Measurements from ENCODE around the gene TNFAIP8L3.
"Not testable (repeated sequence)": the region's sequence is repeated elsewhere in the genome, so short reads cannot be mapped to it uniquely, and the experiment has no call there.

Gene TNFAIP8L3

DNA sequence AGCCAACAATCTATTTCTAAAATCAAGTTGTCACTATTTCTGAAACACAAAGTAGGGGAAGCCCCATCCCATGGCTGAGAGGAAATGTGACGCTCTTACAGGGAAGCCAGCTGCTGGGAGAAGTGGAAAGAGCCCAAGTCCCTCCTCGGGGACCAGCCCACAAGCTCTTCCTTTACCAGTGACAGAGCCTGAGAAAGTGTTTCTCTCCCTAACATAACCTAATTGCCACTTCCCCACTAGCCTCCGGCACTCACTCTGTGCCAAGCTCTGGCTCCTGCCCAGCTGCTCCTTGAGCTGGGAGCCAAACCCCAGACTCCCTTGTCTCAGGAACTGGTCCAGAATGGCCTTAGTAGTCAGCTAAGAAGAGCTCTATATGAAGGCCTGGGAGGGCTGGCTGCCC lies 42.9 kb downstream of the TNFAIP8L3 start:
- no peak for DNase-seq

DNA sequence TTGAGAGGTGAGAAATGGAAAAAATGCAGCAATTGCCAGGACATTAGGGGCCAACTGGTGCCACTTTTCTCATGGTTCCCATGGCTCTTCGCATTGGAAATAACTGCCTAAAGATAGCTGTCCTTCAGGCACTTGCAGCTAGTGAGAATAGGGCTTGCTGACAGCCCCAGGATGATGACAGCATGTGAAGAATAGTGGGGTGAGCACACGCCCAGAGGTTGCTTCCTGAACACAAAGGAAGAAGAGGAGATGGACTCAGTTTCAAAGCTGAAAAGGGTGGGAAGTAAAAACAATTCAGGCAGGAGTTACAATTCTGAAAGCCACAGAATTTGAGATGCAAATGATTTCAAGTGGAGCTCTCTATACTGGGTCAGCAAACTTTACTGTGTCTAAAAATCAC lies 45.6 kb downstream of the TNFAIP8L3 start:
- no peak for DNase-seq

DNA sequence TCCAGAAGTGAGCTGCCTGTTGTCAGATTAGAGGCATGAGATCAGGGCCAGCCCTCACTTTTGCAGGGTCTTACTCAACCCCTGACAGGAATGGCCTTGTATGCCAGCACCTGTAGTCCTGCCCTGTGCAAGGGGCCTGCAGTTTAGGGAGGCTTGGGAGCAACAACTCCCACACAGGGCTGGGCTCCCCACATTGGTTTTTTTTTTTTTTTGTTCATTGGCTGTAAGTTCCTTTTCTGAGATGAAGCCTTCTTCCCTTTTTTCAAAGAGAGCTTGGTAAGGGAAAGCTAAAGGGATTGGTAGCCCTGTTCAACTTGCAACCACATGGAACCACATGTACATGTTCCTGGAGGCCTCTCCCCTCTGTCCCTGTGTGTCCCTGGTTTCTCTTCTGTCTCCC lies 46.4 kb downstream of the TNFAIP8L3 start:
- DNase-seq = no peak

DNA sequence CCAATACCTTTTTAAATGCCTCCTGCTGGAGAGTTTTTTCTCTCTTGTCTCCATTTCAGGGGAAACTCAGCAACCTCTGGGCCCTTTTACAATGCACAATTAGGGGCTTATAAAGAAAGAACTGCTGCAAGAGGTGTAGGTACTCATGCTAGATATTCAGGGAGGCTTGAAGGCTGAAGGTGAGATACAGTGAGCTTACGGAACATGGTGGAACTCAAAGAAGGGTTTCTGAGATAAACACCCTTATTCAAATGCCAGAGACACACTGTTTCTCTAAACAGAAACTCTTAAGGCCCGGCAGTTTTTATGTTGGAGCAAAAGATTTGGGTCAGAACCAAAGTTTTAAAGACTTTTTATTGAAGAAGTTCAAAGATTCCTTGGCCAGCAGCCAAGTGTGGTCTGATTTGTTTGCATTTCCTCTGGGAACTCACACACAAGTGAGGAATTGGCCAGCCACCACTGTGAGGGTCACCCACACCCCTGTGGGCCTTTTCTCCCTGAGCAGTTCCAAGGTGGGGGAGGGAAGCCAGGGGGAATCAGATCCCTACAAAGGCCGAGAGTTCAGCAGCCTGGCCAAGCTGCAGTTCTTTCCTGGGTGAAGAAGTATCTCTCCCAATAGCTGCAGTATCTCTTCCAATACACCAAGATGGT lies 47.8 kb downstream of the TNFAIP8L3 start:
- no peak for DNase-seq

DNA sequence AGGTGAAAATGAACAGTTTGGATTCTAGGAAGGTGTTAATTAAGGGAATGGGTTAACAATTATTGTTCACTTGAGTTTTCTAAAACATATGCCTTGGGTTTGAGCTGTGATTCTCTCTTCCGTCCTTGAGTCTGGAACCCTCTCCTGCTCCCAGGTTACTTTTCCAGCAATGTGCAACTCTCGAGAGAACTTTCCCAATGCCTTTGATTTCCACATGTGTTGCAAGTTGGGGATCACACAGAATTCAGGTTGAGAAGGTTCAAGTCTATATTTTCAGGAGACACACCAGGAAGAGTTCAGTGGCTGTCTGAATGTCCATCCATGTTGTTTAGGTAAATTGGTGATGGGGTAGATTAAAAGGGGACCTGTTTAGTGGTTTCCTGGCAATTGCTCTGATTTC lies 48.7 kb downstream of the TNFAIP8L3 start:
- no peak for DNase-seq

DNA sequence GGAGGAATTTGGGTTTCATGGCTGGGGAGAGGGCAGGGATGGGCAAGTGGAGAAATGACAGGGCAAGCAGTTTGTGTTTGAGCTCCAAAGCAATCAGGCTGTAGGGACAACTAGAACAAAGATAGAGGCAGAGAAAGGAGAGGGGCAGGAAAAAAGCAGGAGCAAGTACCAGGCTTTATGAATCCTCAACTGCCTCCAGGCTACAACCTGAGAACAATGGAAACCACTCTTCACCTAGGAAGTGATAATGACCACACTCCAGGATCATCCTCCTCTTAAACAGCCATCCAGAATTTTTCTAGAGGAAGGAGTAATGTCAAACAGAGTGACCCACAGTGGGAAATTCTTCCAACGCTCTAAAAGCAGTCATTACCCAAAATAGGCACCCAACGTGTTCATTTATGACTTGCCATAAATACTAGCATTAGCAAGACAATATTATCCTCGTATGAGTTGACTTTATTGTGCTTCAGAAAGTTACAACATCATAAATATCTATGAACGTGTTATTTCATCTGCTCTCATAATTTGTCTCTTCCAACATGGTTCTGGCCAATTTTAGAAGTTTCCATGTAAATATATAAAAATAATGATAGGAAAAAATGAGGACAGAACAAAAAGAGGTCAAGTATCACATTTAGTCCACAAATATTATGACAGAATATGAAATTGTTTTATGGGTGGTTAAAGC lies 50.5 kb downstream of the TNFAIP8L3 start:
- DNase-seq = no peak

DNA sequence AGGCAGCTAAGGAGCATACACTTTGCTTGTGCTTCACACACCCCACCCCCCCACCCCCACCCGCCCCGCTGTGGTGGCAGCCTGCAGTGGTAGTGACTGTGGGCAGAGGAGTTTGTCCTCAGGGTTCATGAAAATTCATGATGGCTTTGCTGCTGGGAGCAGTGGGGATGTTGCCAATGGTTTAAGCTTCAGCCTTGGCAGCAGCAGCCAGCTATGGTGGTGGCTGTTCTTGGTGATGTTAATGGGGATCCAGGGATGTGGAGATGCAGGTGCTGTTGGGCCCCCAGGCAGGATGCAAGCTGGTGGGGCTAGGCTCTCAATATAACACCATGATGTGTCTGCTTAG lies 55.8 kb downstream of the TNFAIP8L3 start:
- no peak for DNase-seq

DNA sequence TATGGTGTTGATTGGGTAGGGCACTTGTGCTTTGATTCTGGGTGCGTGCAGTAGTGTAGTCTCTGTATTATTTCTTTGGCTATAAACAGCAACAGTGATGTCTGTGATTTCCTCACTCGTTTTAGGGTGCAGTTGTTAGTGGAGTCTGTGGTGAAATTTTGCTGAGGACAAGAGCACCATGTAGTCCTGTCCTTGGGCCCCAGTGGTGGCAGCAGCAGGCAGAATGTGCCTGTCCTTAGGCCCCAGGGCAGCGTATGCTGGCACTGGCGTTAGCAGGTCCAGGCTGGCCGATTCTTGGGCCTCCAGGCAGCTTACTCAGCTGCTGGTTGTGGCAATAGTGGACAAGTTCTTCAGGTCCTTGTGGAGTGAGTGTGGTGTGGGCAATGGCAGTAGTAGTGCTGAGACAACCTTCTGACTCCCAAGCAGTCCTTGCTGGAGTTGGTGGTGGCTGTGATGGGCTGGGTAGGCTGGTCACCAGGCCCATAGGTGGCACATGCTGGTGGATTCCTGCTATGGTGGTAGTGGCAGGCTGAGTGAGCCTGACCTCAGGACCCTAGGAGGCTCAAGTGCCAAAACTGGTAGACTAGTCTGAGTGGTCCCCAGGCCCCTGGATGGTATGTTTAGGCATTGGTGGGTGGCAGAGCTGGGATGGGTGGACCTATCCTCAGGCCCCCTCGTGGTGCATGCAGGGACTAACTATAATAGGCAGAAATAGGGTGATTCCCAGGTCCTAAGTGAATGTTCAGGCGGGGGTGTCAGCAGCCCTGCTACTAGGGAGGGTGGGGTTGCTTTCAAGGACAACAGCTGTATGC lies 56.3 kb downstream of the TNFAIP8L3 start:
- no peak for DNase-seq

DNA sequence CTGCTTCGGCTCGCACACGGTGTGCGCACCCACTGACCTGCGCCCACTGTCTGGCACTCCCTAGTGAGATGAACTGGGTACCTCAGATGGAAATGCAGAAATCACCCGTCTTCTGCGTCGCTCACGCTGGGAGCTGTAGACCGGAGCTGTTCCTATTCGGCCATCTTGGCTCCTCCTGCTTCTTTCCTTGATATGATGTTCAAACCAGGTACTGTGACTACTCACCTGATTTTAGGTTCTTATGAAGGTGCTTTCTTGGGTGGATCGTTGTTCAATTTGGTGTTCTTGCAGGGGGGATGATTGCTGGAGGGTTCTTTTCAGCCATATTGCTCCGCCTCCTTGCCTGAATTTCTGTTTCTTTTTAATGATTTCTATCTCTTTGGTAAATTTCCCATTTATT lies 57.2 kb downstream of the TNFAIP8L3 start:
- DNase-seq = not testable (repeated sequence)

DNA sequence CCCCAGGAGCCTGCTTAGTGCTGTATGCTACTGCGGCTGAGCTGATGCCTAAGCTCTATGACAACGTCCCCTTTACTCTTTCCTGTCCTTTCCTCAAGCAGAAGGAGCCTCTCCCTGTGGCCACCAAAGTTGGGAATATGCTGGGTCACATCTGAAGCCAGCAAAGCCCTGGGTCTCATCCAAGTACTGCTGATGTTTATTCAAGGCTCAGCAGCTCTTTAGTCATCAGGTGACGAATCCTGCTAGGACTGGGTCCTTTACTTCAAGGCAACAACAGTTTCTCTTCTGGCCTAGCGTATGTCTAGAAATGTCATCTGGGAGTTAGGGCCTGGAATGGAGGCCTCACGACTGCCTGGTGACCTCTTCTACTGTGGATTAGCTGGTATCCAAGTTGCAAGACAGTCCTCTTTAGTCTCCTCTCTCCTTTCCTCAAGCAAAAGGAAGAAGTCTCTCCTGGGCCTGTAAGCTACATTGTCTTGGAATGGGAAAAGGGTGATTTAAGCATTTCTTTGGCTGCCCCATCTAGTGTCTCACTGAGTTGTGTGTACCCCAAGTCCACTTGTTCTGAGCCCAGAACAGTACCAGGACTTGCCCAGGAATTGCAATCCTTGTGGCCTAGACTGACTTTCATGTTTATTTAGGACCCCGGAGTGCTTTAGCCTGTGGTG lies 63.9 kb downstream of the TNFAIP8L3 start:
- no peak for DNase-seq

DNA sequence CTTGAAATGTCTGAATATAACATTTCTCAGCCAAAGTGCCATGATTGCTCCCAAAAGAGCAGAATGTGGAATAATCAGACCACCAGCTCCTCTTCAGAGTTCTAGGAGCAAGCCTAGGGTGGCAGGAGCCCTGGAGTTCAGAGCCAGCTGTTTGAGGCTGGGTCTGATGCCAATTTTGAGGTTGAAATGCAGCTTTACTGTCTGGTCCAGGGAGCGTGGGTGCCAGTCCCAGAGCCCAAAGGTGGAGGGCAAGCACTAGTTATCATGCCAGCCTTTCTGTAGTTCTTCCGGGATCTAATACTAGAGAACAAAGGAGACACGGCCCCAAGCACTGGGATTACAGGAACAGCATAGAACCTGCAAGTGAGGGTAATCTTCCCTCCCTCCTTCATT lies 69.3 kb downstream of the TNFAIP8L3 start:
- DNase-seq = no peak

DNA sequence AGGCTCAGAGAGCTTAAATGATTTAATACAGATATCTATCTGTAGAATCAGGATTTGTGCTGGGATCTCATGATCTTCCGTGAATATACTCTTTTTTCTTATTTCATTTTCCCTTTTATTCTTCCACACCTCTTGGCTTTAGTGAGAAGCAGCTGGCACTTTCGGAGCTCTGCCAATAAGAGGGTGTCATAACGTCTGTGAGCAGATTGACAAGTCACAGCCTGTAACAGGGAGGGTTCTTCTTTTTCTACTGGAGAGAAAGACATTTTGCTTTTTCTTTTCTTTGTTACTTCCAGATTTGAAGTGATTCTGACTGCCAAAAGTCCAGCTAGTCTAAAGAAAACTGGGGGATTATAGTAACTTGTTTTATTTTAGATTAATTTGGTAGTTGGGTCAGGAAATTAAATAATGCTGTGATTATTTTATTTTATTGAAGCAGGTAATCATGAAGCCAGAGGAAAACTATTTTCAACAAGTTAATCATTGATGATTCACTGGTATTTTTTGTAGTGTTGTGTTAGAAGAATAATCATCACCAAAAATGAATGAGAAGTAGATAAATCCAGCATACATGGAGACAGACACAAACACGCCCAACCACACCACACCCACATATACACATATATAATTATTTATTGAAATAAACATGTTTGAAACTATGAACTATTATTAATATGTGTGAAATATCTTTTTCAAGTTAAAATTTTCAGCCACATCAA lies 69.8 kb downstream of the TNFAIP8L3 start:
- no peak for DNase-seq

DNA sequence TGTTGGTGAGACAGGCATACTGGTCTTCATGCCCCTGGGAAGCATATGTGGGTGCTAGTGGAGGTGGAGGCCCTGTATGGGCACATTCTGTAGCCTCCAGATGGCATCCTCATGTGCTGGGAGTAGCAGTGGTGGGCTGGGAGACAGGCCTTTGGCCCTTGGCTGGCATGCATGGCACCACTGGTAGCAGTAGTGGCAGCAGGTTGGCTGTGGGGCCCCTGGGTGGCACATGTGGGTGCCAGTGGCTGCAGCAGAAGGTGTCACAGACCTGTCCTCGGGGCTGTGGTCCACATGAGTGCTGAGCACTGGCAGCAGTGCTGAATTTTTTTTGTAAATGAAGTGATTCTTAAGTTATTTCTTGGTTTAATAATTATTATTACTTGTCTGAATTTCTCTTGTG lies 71.2 kb downstream of the TNFAIP8L3 start:
- DNase-seq = no peak

DNA sequence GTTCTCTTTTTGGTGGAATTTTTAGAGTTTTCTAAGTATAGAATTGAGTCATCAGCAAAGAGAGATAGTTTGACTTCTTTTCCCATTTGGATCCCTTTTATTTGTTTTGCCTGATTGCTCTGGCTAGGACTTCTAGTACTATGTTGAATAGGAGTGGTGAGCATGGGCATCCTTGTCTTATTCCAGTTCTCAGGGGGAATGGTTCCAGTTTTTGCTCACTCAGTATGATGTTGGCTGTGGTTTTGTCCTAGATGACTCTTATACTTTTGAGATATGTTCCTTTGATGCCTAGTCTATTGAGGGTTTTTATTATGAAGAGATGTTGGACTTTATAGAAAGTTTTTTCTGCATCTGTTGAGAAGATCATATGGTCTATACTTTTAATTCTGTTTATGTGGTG lies 72.5 kb downstream of the TNFAIP8L3 start:
- no peak for DNase-seq

DNA sequence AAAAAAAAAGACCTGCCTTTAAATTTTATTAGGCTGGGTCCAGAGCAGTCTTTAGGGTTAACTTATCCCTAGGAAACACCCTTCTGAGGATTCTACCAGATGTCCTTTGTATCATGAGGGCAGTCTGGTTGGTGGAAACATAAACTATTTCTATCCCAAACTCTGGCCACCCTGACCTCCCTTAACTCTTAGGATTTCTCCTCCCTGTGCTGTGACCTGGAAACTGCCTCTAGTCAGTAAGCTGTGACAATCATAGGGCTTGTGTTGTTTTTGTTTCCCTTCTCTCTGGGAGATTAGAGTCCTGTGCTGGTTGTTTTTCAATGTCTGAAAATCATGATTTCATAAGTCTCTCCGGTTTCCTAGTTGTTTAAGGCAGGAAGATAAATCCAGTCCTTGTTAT lies 78.1 kb downstream of the TNFAIP8L3 start:
- no peak for DNase-seq

DNA sequence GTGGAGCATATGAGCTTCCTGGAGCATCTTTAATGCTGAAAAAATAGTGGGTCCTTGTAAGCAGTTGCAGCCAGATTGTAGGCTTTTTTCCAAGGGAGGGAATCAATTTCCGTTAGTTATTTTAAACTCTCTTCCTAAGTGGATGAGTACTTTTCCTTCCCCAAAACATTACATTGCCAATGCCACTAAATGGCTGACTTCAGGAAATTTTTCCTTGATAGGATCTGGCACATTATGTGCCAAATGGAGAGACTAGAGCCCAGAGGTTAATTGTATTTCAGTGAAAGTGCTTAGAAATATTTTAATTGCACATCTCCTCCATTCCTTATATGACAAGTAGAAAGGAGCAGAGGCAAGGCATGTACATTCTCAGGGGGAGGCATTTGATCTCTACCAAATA lies 83.5 kb downstream of the TNFAIP8L3 start:
- no peak for DNase-seq

DNA sequence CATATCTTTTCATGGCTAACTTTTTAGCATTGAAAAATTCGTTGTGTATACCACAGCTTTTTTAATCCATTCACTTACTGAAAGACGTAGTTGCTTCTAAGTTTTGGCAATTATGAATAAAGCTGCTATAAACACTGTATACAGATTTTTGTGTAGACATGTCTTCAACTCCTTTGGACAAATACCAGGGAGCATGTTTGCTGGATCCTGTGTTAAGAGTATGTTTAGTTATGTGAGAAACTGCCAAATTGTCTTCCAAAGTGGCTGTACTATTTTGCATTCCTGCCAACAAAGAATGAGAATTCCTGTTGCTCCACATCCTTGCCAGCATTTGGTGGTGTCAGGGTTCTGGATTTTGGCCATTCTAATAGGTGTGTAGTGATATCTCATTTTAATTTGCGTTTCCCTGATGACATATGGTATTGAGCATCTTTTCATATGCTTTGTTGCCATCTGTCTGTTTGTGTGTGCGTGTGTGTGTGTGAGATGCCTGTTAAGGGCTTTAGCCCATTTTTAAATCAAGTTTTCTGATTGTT lies 87.5 kb downstream of the TNFAIP8L3 start:
- no peak for DNase-seq

Data from KG1 (cell line).